Activated naive CD8-positive, alpha-beta T cell treated with anti-CD3 and anti-CD28 coated beads, Interleukin-2, amount 50 U/mL, for 24 hours (primary cell): ENCODE results near the gene NHS.
A peak's percentile ranks its signal among the peaks of the same experiment; 100 is the strongest.

Experiments used
- ATAC-seq: fragments of 150-1000 bp; cut with Tn5 transposase; one replicate; pipeline ENCODE4 v1.10.0; 2021
- DNase-seq: peaks from one replicate; pipeline ENCODE4 v3.0.0; 2021
- H3K27ac Mint-ChIP-seq: one replicate; pipeline ENCODE4 v1.8.0; 2021; ENCODE audit warnings: mild to moderate bottlenecking, mixed read lengths
- H3K27me3 Mint-ChIP-seq: one replicate; pipeline ENCODE4 v1.8.0; 2021; ENCODE audit warnings: mixed read lengths
- H3K36me3 Mint-ChIP-seq: one replicate; pipeline ENCODE4 v1.8.0; 2021; ENCODE audit warnings: low read depth, mixed read lengths
- H3K4me1 Mint-ChIP-seq: one replicate; pipeline ENCODE4 v1.8.0; 2021; ENCODE audit warnings: mixed read lengths
- H3K4me3 Mint-ChIP-seq: one replicate; pipeline ENCODE4 v1.8.0; 2021; ENCODE audit warnings: mild to moderate bottlenecking, moderate library complexity, mixed read lengths
- H3K9me3 Mint-ChIP-seq: one replicate; pipeline ENCODE4 v1.8.0; 2021; ENCODE audit warnings: mixed read lengths

Gene NHS

GRCh38 chrX:17414027-17414658 lies 39.1 kb downstream of the NHS start:
- H3K36me3 Mint-ChIP-seq: no peaks in the 10 kb centered on the region
- ATAC-seq: no peak
- peak overlapping the region; percentile 27 for H3K27ac Mint-ChIP-seq
- peaks cover 4% of the 10 kb centered on the region for H3K27me3 Mint-ChIP-seq
- H3K4me1 Mint-ChIP-seq: peaks cover 27% of the 10 kb centered on the region
- DNase-seq: no peak
- no peaks in the 10 kb centered on the region for H3K9me3 Mint-ChIP-seq
- no peak overlapping the region for H3K4me3 Mint-ChIP-seq

GRCh38 chrX:17414839-17415238 lies 39.8 kb downstream of the NHS start:
- ATAC-seq: no peak
- peaks cover 4% of the 10 kb centered on the region for H3K27me3 Mint-ChIP-seq

GRCh38 chrX:17415242-17415810 lies 40.3 kb downstream of the NHS start:
- H3K4me3 Mint-ChIP-seq: no peak overlapping the region
- H3K36me3 Mint-ChIP-seq: no peaks in the 10 kb centered on the region
- no peaks in the 10 kb centered on the region for H3K9me3 Mint-ChIP-seq
- H3K27ac Mint-ChIP-seq: no peak overlapping the region
- ATAC-seq: no peak
- peaks cover 25% of the 10 kb centered on the region for H3K4me1 Mint-ChIP-seq
- DNase-seq: no peak
- peaks cover 6% of the 10 kb centered on the region for H3K27me3 Mint-ChIP-seq

More at GRCh38 chrX:17414839-17415238, 39.8 kb downstream of the NHS start:
- Mint-ChIP-seq H3K4me1 (peaks cover 27% of the 10 kb centered on the region), H3K27ac (peak overlapping the region; percentile 27), H3K36me3 (no peaks in the 10 kb centered on the region), H3K4me3 (no peak overlapping the region), H3K9me3 (no peaks in the 10 kb centered on the region)
- DNase-seq: no peak

- Mint-ChIP-seq H3K27ac (no peak overlapping the region), H3K36me3 (no peaks in the 10 kb centered on the region), H3K27me3 (peaks cover 7% of the 10 kb centered on the region), H3K4me1 (peaks cover 25% of the 10 kb centered on the region), H3K4me3 (no peak overlapping the region), H3K9me3 (no peaks in the 10 kb centered on the region)
- DNase-seq (no peak), ATAC-seq (no peak)
These were observed 42.4 kb downstream of the NHS start for GRCh38 chrX:17417372-17417771.

GRCh38 chrX:17425136-17425535 lies 50.1 kb downstream of the NHS start:
- H3K9me3 Mint-ChIP-seq: no peaks in the 10 kb centered on the region
- no peak overlapping the region for H3K4me3 Mint-ChIP-seq
- ATAC-seq: no peak
- no peak overlapping the region for H3K27ac Mint-ChIP-seq
- peaks cover 3% of the 10 kb centered on the region for H3K27me3 Mint-ChIP-seq
- H3K4me1 Mint-ChIP-seq: no peaks in the 10 kb centered on the region
- DNase-seq: no peak
- no peaks in the 10 kb centered on the region for H3K36me3 Mint-ChIP-seq

- H3K27ac Mint-ChIP-seq: no peak overlapping the region
- no peaks in the 10 kb centered on the region for H3K9me3 Mint-ChIP-seq
- no peaks in the 10 kb centered on the region for H3K36me3 Mint-ChIP-seq
- H3K27me3 Mint-ChIP-seq: no peaks in the 10 kb centered on the region
- no peak overlapping the region for H3K4me3 Mint-ChIP-seq
- ATAC-seq: no peak
- no peak for DNase-seq
- no peaks in the 10 kb centered on the region for H3K4me1 Mint-ChIP-seq
These were observed 50.6 kb downstream of the NHS start for GRCh38 chrX:17425551-17425950.

GRCh38 chrX:17431171-17431570 lies 56.2 kb downstream of the NHS start:
- Mint-ChIP-seq H3K4me1 (no peaks in the 10 kb centered on the region), H3K9me3 (no peaks in the 10 kb centered on the region), H3K4me3 (no peak overlapping the region), H3K27ac (no peak overlapping the region), H3K27me3 (no peaks in the 10 kb centered on the region), H3K36me3 (no peaks in the 10 kb centered on the region)
- no peak for DNase-seq
- no peak for ATAC-seq

- Mint-ChIP-seq H3K4me1 (no peaks in the 10 kb centered on the region), H3K27me3 (no peaks in the 10 kb centered on the region), H3K4me3 (no peak overlapping the region), H3K9me3 (no peaks in the 10 kb centered on the region), H3K36me3 (no peaks in the 10 kb centered on the region), H3K27ac (no peak overlapping the region)
- no peak for DNase-seq
- no peak for ATAC-seq
These were observed 57.2 kb downstream of the NHS start for GRCh38 chrX:17432158-17432557.

- Mint-ChIP-seq H3K4me3 (no peak overlapping the region), H3K36me3 (no peaks in the 10 kb centered on the region), H3K9me3 (no peaks in the 10 kb centered on the region), H3K27ac (no peak overlapping the region), H3K27me3 (no peaks in the 10 kb centered on the region), H3K4me1 (no peaks in the 10 kb centered on the region)
- no peak for ATAC-seq
- no peak for DNase-seq
These were observed 59.0 kb downstream of the NHS start for GRCh38 chrX:17433965-17434364.

- no peaks in the 10 kb centered on the region for H3K4me1 Mint-ChIP-seq
- no peak overlapping the region for H3K4me3 Mint-ChIP-seq
- H3K27me3 Mint-ChIP-seq: no peaks in the 10 kb centered on the region
- DNase-seq (no peak), ATAC-seq (no peak)
- no peaks in the 10 kb centered on the region for H3K9me3 Mint-ChIP-seq
- no peaks in the 10 kb centered on the region for H3K36me3 Mint-ChIP-seq
- H3K27ac Mint-ChIP-seq: no peak overlapping the region
These were observed 60.5 kb downstream of the NHS start for GRCh38 chrX:17435476-17435875.

GRCh38 chrX:17438221-17438620 lies 63.2 kb downstream of the NHS start:
- H3K27me3 Mint-ChIP-seq: no peaks in the 10 kb centered on the region
- no peaks in the 10 kb centered on the region for H3K9me3 Mint-ChIP-seq
- H3K4me1 Mint-ChIP-seq: peaks cover 3% of the 10 kb centered on the region
- no peak overlapping the region for H3K27ac Mint-ChIP-seq
- ATAC-seq (no peak), DNase-seq (no peak)
- no peak overlapping the region for H3K4me3 Mint-ChIP-seq
- H3K36me3 Mint-ChIP-seq: no peaks in the 10 kb centered on the region

GRCh38 chrX:17440258-17440657 lies 65.3 kb downstream of the NHS start:
- H3K27ac Mint-ChIP-seq: no peak overlapping the region
- no peak overlapping the region for H3K4me3 Mint-ChIP-seq
- H3K27me3 Mint-ChIP-seq: no peaks in the 10 kb centered on the region
- peaks cover 3% of the 10 kb centered on the region for H3K4me1 Mint-ChIP-seq
- no peaks in the 10 kb centered on the region for H3K36me3 Mint-ChIP-seq
- no peaks in the 10 kb centered on the region for H3K9me3 Mint-ChIP-seq
- ATAC-seq (no peak), DNase-seq (no peak)

GRCh38 chrX:17440836-17441235 lies 65.8 kb downstream of the NHS start:
- Mint-ChIP-seq H3K4me3 (no peak overlapping the region), H3K9me3 (no peaks in the 10 kb centered on the region), H3K27me3 (peaks cover 2% of the 10 kb centered on the region), H3K27ac (no peak overlapping the region), H3K36me3 (no peaks in the 10 kb centered on the region), H3K4me1 (peaks cover 3% of the 10 kb centered on the region)
- no peak for ATAC-seq
- DNase-seq: no peak

GRCh38 chrX:17441965-17442364 lies 67.0 kb downstream of the NHS start:
- DNase-seq (no peak), ATAC-seq (peak; percentile 71)
- Mint-ChIP-seq H3K27ac (no peak overlapping the region), H3K27me3 (peaks cover 4% of the 10 kb centered on the region), H3K36me3 (no peaks in the 10 kb centered on the region), H3K4me1 (peaks cover 3% of the 10 kb centered on the region), H3K4me3 (no peak overlapping the region), H3K9me3 (no peaks in the 10 kb centered on the region)

GRCh38 chrX:17442898-17443297 lies 67.9 kb downstream of the NHS start:
- ATAC-seq (no peak), DNase-seq (no peak)
- no peaks in the 10 kb centered on the region for H3K36me3 Mint-ChIP-seq
- H3K27ac Mint-ChIP-seq: no peak overlapping the region
- H3K4me3 Mint-ChIP-seq: no peak overlapping the region
- no peaks in the 10 kb centered on the region for H3K9me3 Mint-ChIP-seq
- peaks cover 3% of the 10 kb centered on the region for H3K4me1 Mint-ChIP-seq
- H3K27me3 Mint-ChIP-seq: peaks cover 4% of the 10 kb centered on the region

- no peak overlapping the region for H3K27ac Mint-ChIP-seq
- no peak overlapping the region for H3K4me3 Mint-ChIP-seq
- ATAC-seq: no peak
- peaks cover 3% of the 10 kb centered on the region for H3K4me1 Mint-ChIP-seq
- H3K9me3 Mint-ChIP-seq: no peaks in the 10 kb centered on the region
- peaks cover 4% of the 10 kb centered on the region for H3K27me3 Mint-ChIP-seq
- no peaks in the 10 kb centered on the region for H3K36me3 Mint-ChIP-seq
- no peak for DNase-seq
These were observed 68.6 kb downstream of the NHS start for GRCh38 chrX:17443556-17443955.
